NOMO-1 treated with DMSO at 0.1 percent for 48 hours (cell line): ENCODE data around the gene KDM4C.

Source experiments
- DNase-seq: peaks from one replicate; lab custom pipeline; 2025; ENCODE audit not compliant: unreplicated experiment; lab: John Stamatoyannopoulos, UW

Gene KDM4C

GRCh38 chr9:7089406-7090193, 331.8 kb downstream of the KDM4C start:
- no peak for DNase-seq

GRCh38 chr9:7093040-7093439, 335.3 kb downstream of the KDM4C start:
- no peak for DNase-seq

GRCh38 chr9:7094052-7094451, 336.3 kb downstream of the KDM4C start:
- no peak for DNase-seq

- no peak for DNase-seq
These were observed 336.8 kb downstream of the KDM4C start for GRCh38 chr9:7094576-7094975.

GRCh38 chr9:7095058-7095457, 337.3 kb downstream of the KDM4C start:
- DNase-seq, result peak; percentile 19

- DNase-seq, result no peak
These were observed 339.4 kb downstream of the KDM4C start for GRCh38 chr9:7097040-7097715.

- DNase-seq, result no peak
These were observed 340.3 kb downstream of the KDM4C start for GRCh38 chr9:7097785-7098752.

GRCh38 chr9:7103367-7103766, 345.6 kb downstream of the KDM4C start:
- DNase-seq, result no peak

- no peak for DNase-seq
These were observed 346.0 kb downstream of the KDM4C start for GRCh38 chr9:7103771-7104170.

- no peak for DNase-seq
These were observed 346.9 kb downstream of the KDM4C start for GRCh38 chr9:7104625-7105024.

GRCh38 chr9:7105095-7105494, 347.3 kb downstream of the KDM4C start:
- DNase-seq, result peak; percentile 62

- no peak for DNase-seq
These were observed 351.2 kb downstream of the KDM4C start for GRCh38 chr9:7108936-7109335.

GRCh38 chr9:7111413-7111812, 353.6 kb downstream of the KDM4C start:
- DNase-seq, result no peak

GRCh38 chr9:7115606-7116005, 357.8 kb downstream of the KDM4C start:
- no peak for DNase-seq

GRCh38 chr9:7117676-7118561, 360.1 kb downstream of the KDM4C start:
- DNase-seq, result no peak

- DNase-seq, result no peak
These were observed 360.9 kb downstream of the KDM4C start for GRCh38 chr9:7118633-7119032.

- no peak for DNase-seq
These were observed 361.8 kb downstream of the KDM4C start for GRCh38 chr9:7119612-7120011.

GRCh38 chr9:7121055-7121454, 363.3 kb downstream of the KDM4C start:
- DNase-seq, result peak; percentile 27

GRCh38 chr9:7121664-7122063, 363.9 kb downstream of the KDM4C start:
- DNase-seq, result no peak

GRCh38 chr9:7123743-7124142, 366.0 kb downstream of the KDM4C start:
- DNase-seq, result no peak
